ENCODE measurements around the gene ITK.
"Not testable (repeated sequence)": the region's sequence is repeated elsewhere in the genome, so short reads cannot be mapped to it uniquely, and the experiment has no call there.

Gene ITK

DNA sequence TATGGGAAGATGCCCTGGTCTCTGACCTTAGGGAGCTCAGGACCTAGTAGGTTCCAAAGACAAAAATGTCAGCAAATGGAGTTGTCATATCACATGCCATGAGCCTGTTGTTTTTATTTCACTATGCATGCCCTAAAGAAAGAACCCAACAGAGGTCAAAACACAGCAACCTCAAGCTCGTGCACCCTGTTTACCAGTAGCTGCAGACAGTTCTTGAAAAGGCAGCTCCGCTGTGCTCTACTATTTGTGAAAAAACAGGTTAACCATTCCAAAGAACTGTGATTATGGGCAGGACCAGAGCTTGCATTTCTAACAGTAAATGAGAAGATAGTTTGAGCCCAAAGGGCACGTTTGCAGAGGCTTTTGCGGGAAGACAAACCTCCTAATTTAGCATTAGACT, 22.8 kb downstream of the ITK start:
- FAIRE-seq (no peak), DNase-seq (ENCODE audit: insufficient read length, low spot score) (no peak)
- no peak for TF ChIP-seq TAF1 (IDR thresholded peaks at IDR 0.05; ENCODE audit: low read depth, low read length)
- TF ChIP-seq SPI1 (IDR thresholded peaks at IDR 0.05; ENCODE audit: low read depth, low read length), result no peak
- TF ChIP-seq POU2F2 (IDR thresholded peaks at IDR 0.05; ENCODE audit: low read depth, low read length), result no peak
- no peak for TF ChIP-seq PAX5 (IDR thresholded peaks at IDR 0.05; ENCODE audit: insufficient read depth, low read length, severe bottlenecking)
- TF ChIP-seq POLR2AphosphoS5 (IDR thresholded peaks at IDR 0.05; ENCODE audit: low read depth, low read length), result no peak
- no peak for TF ChIP-seq POLR2A (IDR thresholded peaks at IDR 0.05; ENCODE audit: low read depth, low read length)

- TF ChIP-seq POU2F2 (IDR thresholded peaks at IDR 0.05; ENCODE audit: low read depth, low read length), result no peak
- no peak for TF ChIP-seq TAF1 (IDR thresholded peaks at IDR 0.05; ENCODE audit: low read depth, low read length)
- no peak for TF ChIP-seq POLR2A (IDR thresholded peaks at IDR 0.05; ENCODE audit: low read depth, low read length)
- no peak for TF ChIP-seq POLR2AphosphoS5 (IDR thresholded peaks at IDR 0.05; ENCODE audit: low read depth, low read length)
- no peak for TF ChIP-seq PAX5 (IDR thresholded peaks at IDR 0.05; ENCODE audit: insufficient read depth, low read length, severe bottlenecking)
- no peak for TF ChIP-seq SPI1 (IDR thresholded peaks at IDR 0.05; ENCODE audit: low read depth, low read length)
- FAIRE-seq, result no peak
- DNase-seq (ENCODE audit: insufficient read length, low spot score), result no peak
Measured at GRCh38 chr5:157204765-157205164, 24.1 kb downstream of the ITK start.

- TF ChIP-seq TAF1 (IDR thresholded peaks at IDR 0.05; ENCODE audit: low read depth, low read length) (no peak), POLR2A (IDR thresholded peaks at IDR 0.05; ENCODE audit: low read depth, low read length) (no peak), PAX5 (IDR thresholded peaks at IDR 0.05; ENCODE audit: insufficient read depth, low read length, severe bottlenecking) (no peak), POLR2AphosphoS5 (IDR thresholded peaks at IDR 0.05; ENCODE audit: low read depth, low read length) (no peak), SPI1 (IDR thresholded peaks at IDR 0.05; ENCODE audit: low read depth, low read length) (no peak)
- DNase-seq (ENCODE audit: insufficient read length, low spot score) (no peak), FAIRE-seq (no peak)
Measured at GRCh38 chr5:157205708-157206107, 25.1 kb downstream of the ITK start.

DNA sequence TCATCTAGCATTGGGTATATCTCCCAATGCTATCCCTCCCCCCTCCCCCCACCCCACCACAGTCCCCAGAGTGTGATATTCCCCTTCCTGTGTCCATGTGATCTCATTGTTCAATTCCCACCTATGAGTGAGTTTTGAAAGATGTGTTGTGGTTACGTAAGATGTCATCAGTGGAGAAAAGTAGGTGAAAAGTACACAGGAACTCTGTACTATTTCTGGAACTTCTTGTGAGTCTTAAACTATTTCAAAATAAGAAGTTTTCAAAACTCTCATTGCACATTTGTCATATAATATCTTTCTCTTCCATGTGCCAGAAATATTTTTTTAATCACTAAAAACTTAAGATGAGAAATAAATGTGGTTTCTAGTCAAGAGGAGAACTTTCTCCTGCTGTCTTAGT, 30.0 kb downstream of the ITK start:
- not testable (repeated sequence) for DNase-seq (ENCODE audit: insufficient read length, low spot score); FAIRE-seq

GRCh38 chr5:157212307-157212706, 31.7 kb downstream of the ITK start:
- FAIRE-seq, result no peak
- no peak for DNase-seq (ENCODE audit: insufficient read length, low spot score)
- no peak for TF ChIP-seq PAX5 (IDR thresholded peaks at IDR 0.05; ENCODE audit: insufficient read depth, low read length, severe bottlenecking)
- no peak for TF ChIP-seq SPI1 (IDR thresholded peaks at IDR 0.05; ENCODE audit: low read depth, low read length)
- no peak for TF ChIP-seq POU2F2 (IDR thresholded peaks at IDR 0.05; ENCODE audit: low read depth, low read length)
- TF ChIP-seq POLR2AphosphoS5 (IDR thresholded peaks at IDR 0.05; ENCODE audit: low read depth, low read length), result no peak
- TF ChIP-seq POLR2A (IDR thresholded peaks at IDR 0.05; ENCODE audit: low read depth, low read length), result no peak
- TF ChIP-seq TAF1 (IDR thresholded peaks at IDR 0.05; ENCODE audit: low read depth, low read length), result no peak

- no peak for TF ChIP-seq TAF1 (IDR thresholded peaks at IDR 0.05; ENCODE audit: low read depth, low read length)
Measured at GRCh38 chr5:157213527-157214243, 33.0 kb downstream of the ITK start.

GRCh38 chr5:157214415-157214814, 33.8 kb downstream of the ITK start:
- peak; percentile 13 for FAIRE-seq
- DNase-seq (ENCODE audit: insufficient read length, low spot score), result no peak
- TF ChIP-seq POLR2AphosphoS5 (IDR thresholded peaks at IDR 0.05; ENCODE audit: low read depth, low read length) (no peak), TAF1 (IDR thresholded peaks at IDR 0.05; ENCODE audit: low read depth, low read length) (no peak), SPI1 (IDR thresholded peaks at IDR 0.05; ENCODE audit: low read depth, low read length) (no peak), PAX5 (IDR thresholded peaks at IDR 0.05; ENCODE audit: insufficient read depth, low read length, severe bottlenecking) (no peak), POLR2A (IDR thresholded peaks at IDR 0.05; ENCODE audit: low read depth, low read length) (no peak), POU2F2 (IDR thresholded peaks at IDR 0.05; ENCODE audit: low read depth, low read length) (no peak)

More at GRCh38 chr5:157213527-157214243, 33.0 kb downstream of the ITK start:
- DNase-seq (ENCODE audit: insufficient read length, low spot score) (no peak), FAIRE-seq (no peak)

- no peak for DNase-seq (ENCODE audit: insufficient read length, low spot score)
- TF ChIP-seq POLR2AphosphoS5 (IDR thresholded peaks at IDR 0.05; ENCODE audit: low read depth, low read length), result no peak
- TF ChIP-seq POU2F2 (IDR thresholded peaks at IDR 0.05; ENCODE audit: low read depth, low read length), result no peak
- TF ChIP-seq POLR2A (IDR thresholded peaks at IDR 0.05; ENCODE audit: low read depth, low read length), result no peak
- TF ChIP-seq TAF1 (IDR thresholded peaks at IDR 0.05; ENCODE audit: low read depth, low read length), result no peak
- no peak for TF ChIP-seq PAX5 (IDR thresholded peaks at IDR 0.05; ENCODE audit: insufficient read depth, low read length, severe bottlenecking)
- no peak for TF ChIP-seq SPI1 (IDR thresholded peaks at IDR 0.05; ENCODE audit: low read depth, low read length)
- peak; percentile 84 for FAIRE-seq
Measured at GRCh38 chr5:157214861-157215513, 34.3 kb downstream of the ITK start.

DNA sequence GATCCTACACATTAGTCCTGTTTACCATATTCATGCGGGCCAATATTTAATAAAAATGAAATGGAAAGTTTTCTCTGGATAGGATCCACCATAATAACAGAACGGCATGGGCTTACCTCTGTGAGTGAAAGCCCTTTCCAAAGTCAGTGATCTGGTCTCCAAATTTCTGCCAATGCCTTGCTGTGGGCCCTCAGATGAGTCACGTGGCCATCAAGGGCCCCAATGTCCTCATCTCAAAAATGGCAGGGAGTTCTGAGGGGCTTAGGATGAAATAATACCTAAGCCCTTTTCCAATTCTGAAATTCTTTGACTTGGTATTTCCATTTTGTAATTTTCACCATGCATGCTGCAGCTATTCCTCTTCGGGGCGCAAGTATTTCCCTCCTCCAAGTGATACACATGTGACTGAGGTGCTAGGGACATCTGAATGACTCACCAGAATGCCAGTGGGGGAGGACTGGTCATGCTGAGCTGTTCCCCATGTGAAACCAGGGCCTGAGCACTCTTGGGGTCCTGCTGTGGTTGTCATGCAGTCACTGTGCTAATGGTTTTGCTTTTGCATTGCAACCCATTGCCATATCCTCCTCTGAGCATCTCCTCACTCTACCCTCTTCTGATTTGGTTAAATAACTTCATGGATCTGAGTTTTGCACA, 35.0 kb downstream of the ITK start:
- no peak for TF ChIP-seq SPI1 (IDR thresholded peaks at IDR 0.05; ENCODE audit: low read depth, low read length)
- no peak for TF ChIP-seq POLR2A (IDR thresholded peaks at IDR 0.05; ENCODE audit: low read depth, low read length)
- no peak for TF ChIP-seq PAX5 (IDR thresholded peaks at IDR 0.05; ENCODE audit: insufficient read depth, low read length, severe bottlenecking)
- no peak for TF ChIP-seq TAF1 (IDR thresholded peaks at IDR 0.05; ENCODE audit: low read depth, low read length)
- no peak for TF ChIP-seq POLR2AphosphoS5 (IDR thresholded peaks at IDR 0.05; ENCODE audit: low read depth, low read length)
- no peak for TF ChIP-seq POU2F2 (IDR thresholded peaks at IDR 0.05; ENCODE audit: low read depth, low read length)
- FAIRE-seq, result peak; percentile 48
- DNase-seq (ENCODE audit: insufficient read length, low spot score), result no peak
